ENCODE data around the gene ZFYVE28.

Gene ZFYVE28

DNA sequence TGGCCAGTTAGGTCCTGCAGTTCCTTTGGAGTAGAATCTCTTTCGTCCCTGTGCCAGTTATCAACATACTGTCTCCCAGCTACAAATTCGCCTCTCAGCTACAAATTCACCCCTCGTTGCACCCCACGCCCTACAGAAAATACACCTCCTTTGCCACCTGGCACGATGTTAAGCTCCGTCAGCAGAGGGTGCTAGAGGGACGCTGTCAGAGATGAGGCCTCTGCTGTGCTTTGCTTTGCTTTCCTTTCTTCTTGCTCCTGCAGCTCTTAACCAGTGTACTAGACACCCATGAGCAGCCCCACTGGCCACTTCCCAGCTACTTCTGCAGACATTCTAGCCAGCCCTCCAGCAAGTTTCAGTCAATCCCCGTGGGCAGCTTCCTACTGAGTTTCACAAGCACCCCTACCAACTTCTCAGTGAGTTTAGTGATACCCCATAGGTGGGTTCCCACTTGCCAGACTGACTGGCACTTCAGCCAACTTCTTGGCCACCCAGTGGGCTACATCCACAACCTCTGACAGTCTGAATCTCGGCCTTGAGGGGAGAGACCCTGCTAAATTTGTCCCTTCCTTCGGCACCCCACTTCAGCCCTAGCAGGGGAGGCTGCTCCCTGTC lies 198.3 kb downstream of the ZFYVE28 start:
- TF ChIP-seq, protein P1, sequence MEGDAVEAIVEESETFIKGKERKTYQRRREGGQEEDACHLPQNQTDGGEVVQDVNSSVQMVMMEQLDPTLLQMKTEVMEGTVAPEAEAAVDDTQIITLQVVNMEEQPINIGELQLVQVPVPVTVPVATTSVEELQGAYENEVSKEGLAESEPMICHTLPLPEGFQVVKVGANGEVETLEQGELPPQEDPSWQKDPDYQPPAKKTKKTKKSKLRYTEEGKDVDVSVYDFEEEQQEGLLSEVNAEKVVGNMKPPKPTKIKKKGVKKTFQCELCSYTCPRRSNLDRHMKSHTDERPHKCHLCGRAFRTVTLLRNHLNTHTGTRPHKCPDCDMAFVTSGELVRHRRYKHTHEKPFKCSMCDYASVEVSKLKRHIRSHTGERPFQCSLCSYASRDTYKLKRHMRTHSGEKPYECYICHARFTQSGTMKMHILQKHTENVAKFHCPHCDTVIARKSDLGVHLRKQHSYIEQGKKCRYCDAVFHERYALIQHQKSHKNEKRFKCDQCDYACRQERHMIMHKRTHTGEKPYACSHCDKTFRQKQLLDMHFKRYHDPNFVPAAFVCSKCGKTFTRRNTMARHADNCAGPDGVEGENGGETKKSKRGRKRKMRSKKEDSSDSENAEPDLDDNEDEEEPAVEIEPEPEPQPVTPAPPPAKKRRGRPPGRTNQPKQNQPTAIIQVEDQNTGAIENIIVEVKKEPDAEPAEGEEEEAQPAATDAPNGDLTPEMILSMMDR (IDR thresholded peaks at IDR 0.05; ENCODE audit: extremely low read depth, missing control alignments), result peak; percentile 97
- peak; percentile 70 for DNase-seq (ENCODE audit: low spot score)
